ENCODE data around the gene MPST.

The MPST gene

DNA sequence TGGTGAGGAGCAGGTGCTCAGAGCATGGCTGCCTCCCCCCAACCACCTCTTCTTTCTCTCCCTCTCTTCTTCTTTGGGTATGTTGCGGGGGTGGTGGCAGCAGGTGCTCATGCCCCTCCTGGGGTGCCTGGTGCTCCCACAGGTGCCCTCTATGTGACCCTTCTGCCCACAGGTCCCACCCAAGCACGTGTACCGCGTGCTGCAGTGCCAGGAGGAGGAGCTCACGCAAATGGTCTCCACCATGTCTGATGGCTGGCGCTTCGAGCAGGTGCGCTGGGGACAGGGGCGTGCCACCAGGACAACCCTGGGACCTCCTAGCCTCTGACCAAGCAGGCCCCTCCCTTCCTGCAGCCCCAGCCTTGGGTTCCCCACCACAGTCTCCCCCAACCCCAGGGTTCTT lies 37.7 kb downstream of the MPST start:
- no peak for DNase-seq (ENCODE audit: low read depth, low spot score)
- no peaks in the 10 kb centered on the region for H3K36me3 ChIP-seq (ENCODE audit: insufficient read depth, low read length)
- TF ChIP-seq EZH2 (IDR thresholded peaks at IDR 0.05) (no peak), POLR2AphosphoS5 (IDR thresholded peaks at IDR 0.05; ENCODE audit: borderline replicate concordance, low read depth, low read length) (no peak), FOXP2 (optimal IDR thresholded peaks at IDR 0.05; ENCODE audit: control extremely low read depth, extremely low read length, insufficient read depth) (no peak)

DNA sequence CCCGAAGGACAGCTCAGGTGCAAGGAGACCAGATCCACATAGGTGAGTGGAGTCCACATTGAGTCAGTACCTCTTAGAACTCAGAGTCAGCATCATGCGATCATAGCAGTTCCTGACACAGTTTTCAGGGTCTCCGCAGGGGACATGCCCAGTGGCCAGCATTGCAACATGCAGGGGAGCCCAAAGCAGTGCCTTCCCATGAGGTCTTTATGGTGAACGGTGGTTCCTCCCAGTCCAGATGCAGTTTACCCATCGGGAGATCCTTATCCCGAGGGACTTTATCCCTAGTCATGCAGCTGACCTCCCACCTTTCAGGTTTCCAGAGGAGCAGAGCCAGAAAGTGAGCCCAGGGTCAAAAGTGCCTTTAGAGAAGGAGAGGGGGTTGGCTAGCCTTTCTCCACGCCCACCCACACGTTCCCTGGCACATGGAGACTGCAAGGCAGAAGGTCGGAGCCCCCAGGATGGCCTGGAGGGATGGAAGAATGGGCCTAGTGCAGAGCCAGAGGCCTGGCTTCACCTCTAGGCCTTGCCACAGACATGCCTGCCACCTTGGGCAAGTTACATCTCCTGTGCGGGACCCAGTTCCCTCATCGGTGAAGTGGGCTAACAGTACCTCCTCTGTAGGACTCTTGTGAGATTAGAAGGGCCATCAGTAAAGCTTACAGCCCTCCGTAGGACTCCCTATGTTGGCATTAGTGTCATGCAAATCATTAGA lies 38.4 kb downstream of the MPST start:
- H3K36me3 ChIP-seq (ENCODE audit: insufficient read depth, low read length), result no peaks in the 10 kb centered on the region
- TF ChIP-seq POLR2AphosphoS5 (IDR thresholded peaks at IDR 0.05; ENCODE audit: borderline replicate concordance, low read depth, low read length) (no peak), FOXP2 (optimal IDR thresholded peaks at IDR 0.05; ENCODE audit: control extremely low read depth, extremely low read length, insufficient read depth) (no peak), EZH2 (IDR thresholded peaks at IDR 0.05) (no peak)
- no peak overlapping the region for H3K4me3 ChIP-seq
- no peak overlapping the region for H3K27ac ChIP-seq
- no peaks in the 10 kb centered on the region for H3K9me3 ChIP-seq (ENCODE audit: low read depth, low read length)
- no peak for DNase-seq (ENCODE audit: low read depth, low spot score)
- H3K9ac ChIP-seq (ENCODE audit: insufficient read length), result no peak overlapping the region

More for the DNA sequence above, 37.7 kb downstream of the MPST start:
- Histone ChIP-seq H3K27ac (no peak overlapping the region), H3K9ac (ENCODE audit: insufficient read length) (no peak overlapping the region), H3K9me3 (ENCODE audit: low read depth, low read length) (no peaks in the 10 kb centered on the region), H3K4me3 (no peak overlapping the region)

DNA sequence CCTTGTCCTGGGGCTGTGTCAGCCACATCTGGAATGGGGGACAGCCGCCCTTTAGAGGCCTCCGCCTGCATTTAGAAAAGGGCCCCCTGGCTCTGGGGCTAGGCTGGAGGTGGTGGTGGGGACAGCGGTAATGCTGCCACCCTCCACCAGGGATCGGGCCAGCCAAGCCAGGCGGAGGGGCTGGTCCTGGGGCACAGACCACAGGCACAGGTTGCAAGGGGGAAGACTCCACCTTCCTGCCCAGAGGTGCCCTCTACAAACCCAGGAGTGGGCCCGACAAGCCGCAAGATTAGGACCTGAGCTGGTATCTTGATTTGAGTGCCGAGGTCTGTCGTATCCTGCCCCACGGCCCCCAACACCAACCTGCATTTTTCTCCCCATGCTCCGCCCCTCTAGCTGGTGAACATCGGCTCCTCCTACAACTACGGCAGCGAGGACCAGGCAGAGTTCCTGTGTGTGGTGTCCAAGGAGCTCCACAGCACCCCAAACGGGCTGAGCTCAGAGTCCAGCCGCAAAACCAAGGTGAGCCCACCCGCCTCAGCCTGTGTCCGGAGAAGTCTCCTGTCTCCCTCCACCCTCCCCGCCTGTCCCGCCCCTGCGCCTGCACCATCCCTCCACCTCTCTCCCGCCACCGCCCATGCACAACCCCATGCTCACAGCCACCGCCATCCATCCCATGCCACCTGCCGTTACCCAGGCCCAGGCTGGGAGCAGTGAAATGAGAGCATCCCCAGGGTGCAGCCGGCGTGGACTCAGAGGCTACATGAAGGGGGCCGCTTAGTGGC lies 39.6 kb downstream of the MPST start:
- Histone ChIP-seq H3K36me3 (ENCODE audit: insufficient read depth, low read length) (no peaks in the 10 kb centered on the region), H3K9me3 (ENCODE audit: low read depth, low read length) (no peaks in the 10 kb centered on the region), H3K27ac (no peak overlapping the region), H3K4me3 (no peak overlapping the region), H3K9ac (ENCODE audit: insufficient read length) (no peak overlapping the region)
- no peak for DNase-seq (ENCODE audit: low read depth, low spot score)
- TF ChIP-seq FOXP2 (optimal IDR thresholded peaks at IDR 0.05; ENCODE audit: control extremely low read depth, extremely low read length, insufficient read depth) (no peak), POLR2AphosphoS5 (IDR thresholded peaks at IDR 0.05; ENCODE audit: borderline replicate concordance, low read depth, low read length) (no peak), EZH2 (IDR thresholded peaks at IDR 0.05) (no peak)

GRCh38 chr22:37059876-37060449 lies 40.4 kb downstream of the MPST start:
- TF ChIP-seq EZH2 (IDR thresholded peaks at IDR 0.05), result no peak
- Histone ChIP-seq H3K9ac (ENCODE audit: insufficient read length) (no peak overlapping the region), H3K36me3 (ENCODE audit: insufficient read depth, low read length) (no peaks in the 10 kb centered on the region)

GRCh38 chr22:37060801-37061610 lies 41.5 kb downstream of the MPST start:
- TF ChIP-seq FOXP2 (optimal IDR thresholded peaks at IDR 0.05; ENCODE audit: control extremely low read depth, extremely low read length, insufficient read depth), result no peak
- Histone ChIP-seq H3K27ac (no peak overlapping the region), H3K9ac (ENCODE audit: insufficient read length) (no peak overlapping the region), H3K36me3 (ENCODE audit: insufficient read depth, low read length) (no peaks in the 10 kb centered on the region), H3K9me3 (ENCODE audit: low read depth, low read length) (no peaks in the 10 kb centered on the region), H3K4me3 (no peak overlapping the region)
- DNase-seq (ENCODE audit: low read depth, low spot score), result no peak

More at GRCh38 chr22:37059876-37060449, 40.4 kb downstream of the MPST start:
- Histone ChIP-seq H3K27ac (no peak overlapping the region), H3K4me3 (no peak overlapping the region), H3K9me3 (ENCODE audit: low read depth, low read length) (no peaks in the 10 kb centered on the region)
- DNase-seq (ENCODE audit: low read depth, low spot score), result no peak

GRCh38 chr22:37061611-37062375 lies 42.3 kb downstream of the MPST start:
- Histone ChIP-seq H3K9me3 (ENCODE audit: low read depth, low read length) (no peaks in the 10 kb centered on the region), H3K27ac (no peak overlapping the region), H3K36me3 (ENCODE audit: insufficient read depth, low read length) (no peaks in the 10 kb centered on the region), H3K4me3 (no peak overlapping the region), H3K9ac (ENCODE audit: insufficient read length) (no peak overlapping the region)
- DNase-seq (ENCODE audit: low read depth, low spot score), result no peak
- TF ChIP-seq FOXP2 (optimal IDR thresholded peaks at IDR 0.05; ENCODE audit: control extremely low read depth, extremely low read length, insufficient read depth) (no peak), POLR2AphosphoS5 (IDR thresholded peaks at IDR 0.05; ENCODE audit: borderline replicate concordance, low read depth, low read length) (no peak), EZH2 (IDR thresholded peaks at IDR 0.05) (no peak)

GRCh38 chr22:37062376-37062675 lies 42.8 kb downstream of the MPST start:
- Histone ChIP-seq H3K4me3 (no peak overlapping the region), H3K27ac (no peak overlapping the region), H3K9me3 (ENCODE audit: low read depth, low read length) (no peaks in the 10 kb centered on the region), H3K36me3 (ENCODE audit: insufficient read depth, low read length) (no peaks in the 10 kb centered on the region), H3K9ac (ENCODE audit: insufficient read length) (no peak overlapping the region)
- DNase-seq (ENCODE audit: low read depth, low spot score), result no peak
- TF ChIP-seq FOXP2 (optimal IDR thresholded peaks at IDR 0.05; ENCODE audit: control extremely low read depth, extremely low read length, insufficient read depth), result no peak
- no peak for TF ChIP-seq POLR2AphosphoS5 (IDR thresholded peaks at IDR 0.05; ENCODE audit: borderline replicate concordance, low read depth, low read length)
- TF ChIP-seq EZH2 (IDR thresholded peaks at IDR 0.05), result no peak

All from SK-N-MC (cell line).